IMR-90 (cell line): Measurements from ENCODE around the gene LRIT1. TPM values are rescaled to one million over a fixed set of nuclear protein-coding genes. Genes with fewer than 3 reads are reported as not detected.

Experiments used
- ATAC-seq: fragments of 200-7000 bp; cut with Tn5 transposase; 2 replicates; pipeline ENCODE4 v1.9.1; 2020; ENCODE audit warnings: low read depth, mild to moderate bottlenecking, moderate library complexity
- BruUV-seq: library from RNA; stranded (reverse); fragments of 400-500 nt; replicated peaks from 2 replicates; lab custom pipeline; 2021; lab: Mats Ljungman, UMichigan
- CTCF ChIA-PET: fragments of 300-600 bp; formaldehyde crosslinking; extraction: SDS; loops from one replicate; lab custom pipeline; 2021; ENCODE audit warnings: antibody characterized with exemption; lab: Yijun Ruan, JAX
- POLR2A ChIA-PET: fragments of 300-600 bp; sonication (Branson Sonifier 250); formaldehyde crosslinking; loops from one replicate; lab custom pipeline; 2022; ENCODE audit warnings: antibody characterized with exemption; ENCODE audit not compliant: unreplicated experiment; lab: Charles Lee
- DNase-seq: peaks from one replicate; pipeline ENCODE4 v3.0.0; 2013
- H2AFZ ChIP-seq: replicated peaks from 2 replicates; pipeline ENCODE3; 2013; ENCODE audit warnings: low read length, mild to moderate bottlenecking; ENCODE audit not compliant: poor library complexity
- H2AK5ac ChIP-seq: 2 replicates; pipeline ENCODE4 v1.6.1; 2013; ENCODE audit warnings: low read depth, low read length, inconsistent platforms
- H2AK9ac ChIP-seq: replicated peaks from 2 replicates; pipeline ENCODE3; 2013; ENCODE audit warnings: mild to moderate bottlenecking, low read depth, low read length, moderate library complexity; ENCODE audit not compliant: poor library complexity
- H2BK120ac ChIP-seq: 2 replicates; pipeline ENCODE4 v1.6.1; 2013; ENCODE audit warnings: low read depth, low read length, inconsistent platforms
- H2BK15ac ChIP-seq: 3 replicates; pipeline ENCODE4 v1.6.1; 2013; ENCODE audit warnings: low read depth, low read length, inconsistent platforms
- H2BK20ac ChIP-seq: 2 replicates; pipeline ENCODE4 v1.6.1; 2013; ENCODE audit warnings: low read depth, mild to moderate bottlenecking, inconsistent platforms, low read length, moderate library complexity
- H2BK5ac ChIP-seq: 2 replicates; pipeline ENCODE4 v1.6.1; 2013; ENCODE audit warnings: mild to moderate bottlenecking, low read depth, low read length, inconsistent platforms; ENCODE audit not compliant: poor library complexity, severe bottlenecking
- H3K14ac ChIP-seq: replicated peaks from 2 replicates; pipeline ENCODE4 v1.6.1; 2013; ENCODE audit warnings: low read depth, low read length, inconsistent platforms
- H3K18ac ChIP-seq: 2 replicates; pipeline ENCODE4 v1.6.1; 2013; ENCODE audit warnings: low read depth, low read length, control low read depth
- H3K23ac ChIP-seq: 2 replicates; pipeline ENCODE4 v1.6.1; 2013; ENCODE audit warnings: low read depth, low read length, inconsistent platforms
- H3K27ac ChIP-seq: 2 replicates; pipeline ENCODE4 v1.5.1; 2013; ENCODE audit warnings: mild to moderate bottlenecking, control low read depth, low read length; ENCODE audit not compliant: insufficient read depth
- H3K27me3 ChIP-seq: 2 replicates; pipeline ENCODE4 v1.6.1; 2013; ENCODE audit warnings: low read length; ENCODE audit not compliant: control insufficient read depth, insufficient read depth
- H3K36me3 ChIP-seq: 2 replicates; pipeline ENCODE4 v1.6.1; 2013; ENCODE audit warnings: low read length, mixed read lengths; ENCODE audit not compliant: control insufficient read depth, insufficient read depth
- H3K4ac ChIP-seq: 2 replicates; pipeline ENCODE4 v1.6.1; 2013; ENCODE audit warnings: low read depth, low read length, inconsistent platforms
- H3K4me1 ChIP-seq: 2 replicates; pipeline ENCODE4 v1.6.1; 2013; ENCODE audit warnings: low read length, mixed read lengths; ENCODE audit not compliant: control insufficient read depth, insufficient read depth
- H3K4me2 ChIP-seq: 2 replicates; pipeline ENCODE4 v1.6.1; 2013; ENCODE audit warnings: low read depth, mild to moderate bottlenecking, control low read depth, low read length, moderate library complexity
- H3K4me3 ChIP-seq: 2 replicates; pipeline ENCODE4 v1.5.1; 2013; ENCODE audit warnings: low read depth, mild to moderate bottlenecking, control low read depth, low read length, moderate library complexity; ENCODE audit not compliant: insufficient read depth
- H3K56ac ChIP-seq: 2 replicates; pipeline ENCODE4 v1.6.1; 2013; ENCODE audit warnings: low read length, inconsistent platforms; ENCODE audit not compliant: insufficient read depth; ENCODE audit errors: extremely low read depth
- H3K79me1 ChIP-seq, 2 experiments: 2 replicates each; pipeline ENCODE4 v1.6.1; 2013; ENCODE audit warnings: low read length in 2 of 2, inconsistent platforms in 1 of 2, low read depth in 1 of 2
- H3K9ac ChIP-seq: 2 replicates; pipeline ENCODE4 v1.6.1; 2013; ENCODE audit warnings: low read depth, low read length, control low read depth
- H3K9me1 ChIP-seq: 2 replicates; pipeline ENCODE4 v1.6.1; 2013; ENCODE audit warnings: low read length, inconsistent platforms; ENCODE audit not compliant: insufficient read depth
- H3K9me3 ChIP-seq: 2 replicates; pipeline ENCODE4 v1.6.1; 2013; ENCODE audit warnings: low read length; ENCODE audit not compliant: control insufficient read depth, insufficient read depth
- H4K20me1 ChIP-seq: 2 replicates; pipeline ENCODE4 v1.6.1; 2013; ENCODE audit warnings: low read length, inconsistent platforms; ENCODE audit not compliant: insufficient read depth
- H4K5ac ChIP-seq: 2 replicates; pipeline ENCODE4 v1.6.1; 2013; ENCODE audit warnings: mild to moderate bottlenecking, low read depth, low read length, control low read depth
- H4K8ac ChIP-seq, 2 experiments: 2 replicates each; pipeline ENCODE4 v1.6.1; 2013; ENCODE audit warnings: low read depth in 2 of 2, low read length in 2 of 2, control low read depth in 1 of 2, inconsistent platforms in 1 of 2
- H4K91ac ChIP-seq: 2 replicates; pipeline ENCODE4 v1.6.1; 2013; ENCODE audit warnings: low read depth, low read length, inconsistent platforms; ENCODE audit not compliant: insufficient read depth
- BHLHE40 ChIP-seq: fragments of 150-350 bp; IDR thresholded peaks from 2 replicates; pipeline ENCODE4 v1.6.1; 2016; ENCODE audit warnings: mild to moderate bottlenecking, low read depth, low read length
- ELK1 ChIP-seq: fragments of 150-350 bp; IDR thresholded peaks from 2 replicates; pipeline ENCODE4 v1.6.1; 2016; ENCODE audit warnings: low read depth, mild to moderate bottlenecking, low read length, moderate library complexity, borderline replicate concordance
- FOS ChIP-seq: fragments of 150-350 bp; IDR thresholded peaks from 2 replicates; pipeline ENCODE4 v1.6.1; 2016; ENCODE audit warnings: low read depth, low read length
- MAFK ChIP-seq: IDR thresholded peaks from 2 replicates; pipeline ENCODE4 v1.6.1; 2012; ENCODE audit warnings: low read depth, low read length, improper control_type of control experiment
- MAZ ChIP-seq: IDR thresholded peaks from 2 replicates; pipeline ENCODE4 v1.6.1; 2012; ENCODE audit warnings: low read depth, mild to moderate bottlenecking, low read length, improper control_type of control experiment, moderate library complexity, borderline replicate concordance
- NFE2L2 ChIP-seq: fragments of 150-350 bp; IDR thresholded peaks from 2 replicates; pipeline ENCODE4 v1.6.1; 2016; ENCODE audit warnings: low read depth, mild to moderate bottlenecking, low read length
- USF2 ChIP-seq: fragments of 150-350 bp; IDR thresholded peaks from 2 replicates; pipeline ENCODE4 v1.6.1; 2017; ENCODE audit warnings: mild to moderate bottlenecking, antibody characterized with exemption, low read length, low read depth
- WGBS, 2 experiments: methylation state at CpG; one replicate each; pipeline versions ENCODE4 v1.1.5 to v1.1.7; 2013; ENCODE audit warnings: missing lambda C conversion rate in 2 of 2; ENCODE audit not compliant: insufficient read length in 1 of 2; ENCODE audit errors: extremely low coverage in 2 of 2; 5-methylcytosine and 5-hydroxymethylcytosine counted together
- dilution Hi-C: fragments of 300-500 bp; cut with HindIII; formaldehyde crosslinking; loops from one replicate; pipeline ENCODE4 v1.14.3; 2018; ENCODE audit warnings: low sequenced_read_pairs; ENCODE audit not compliant: unreplicated experiment
- in situ Hi-C: fragments of 300-500 bp; cut with MboI; formaldehyde crosslinking; loops from 3 replicates; pipeline ENCODE4 v1.14.3; 2019; ENCODE audit warnings: low sequenced_read_pairs, inconsistent platforms, mixed read lengths
- intact Hi-C: fragments of 100-400 bp; cut with micrococcal nuclease; formaldehyde crosslinking; loops from 2 replicates; pipeline ENCODE4 v1.10.0; 2022
- polyA plus RNA-seq, 3 experiments: library from polyadenylated mRNA; depleted of rRNA; stranded (reverse); fragments of >200 nt; gene quantifications; 2 replicates each; pipeline ENCODE4 v1.2.3, GENCODE V29; 2012; ENCODE audit warnings: low replicate concordance in 1 of 3
- total RNA-seq: library from RNA; depleted of rRNA; stranded (reverse); fragments of >200 nt; gene quantifications from 2 replicates; pipeline ENCODE4 v1.2.3, GENCODE V29; 2012

LRIT1 gene
- total and polyA plus RNA-seq, 2 of the 4 experiments (the other 2 are of a cell fraction): not detected

DNA sequence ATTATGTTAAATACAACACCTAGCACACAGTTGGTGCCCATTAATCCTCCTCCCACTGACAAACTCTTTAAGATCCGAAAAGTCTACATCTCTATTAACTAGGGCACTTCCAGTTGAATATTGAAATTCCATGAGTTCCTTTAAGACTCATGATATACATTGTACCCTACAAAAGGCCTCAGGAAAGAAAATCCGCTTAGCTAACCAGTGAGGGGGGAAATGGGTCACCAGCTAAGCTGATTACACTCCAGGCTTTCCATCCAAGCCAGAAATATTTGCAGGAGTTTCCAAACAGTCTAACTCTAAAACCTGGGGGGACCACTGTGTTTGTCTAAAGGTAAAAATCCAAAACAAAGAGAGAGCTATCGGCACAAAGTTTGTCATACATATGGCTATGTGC lies 14.7 kb downstream of the LRIT1 start:
- WGBS, 2 experiments: no CpG with 5 or more reads among the region's 3 CpGs
- CTCF ChIA-PET: no interaction called here

More for the DNA sequence above, 14.7 kb downstream of the LRIT1 start:
- Histone ChIP-seq H3K4me2 (no peak overlapping the region), H2BK15ac (no peak overlapping the region), H3K9ac (no peak overlapping the region), H3K56ac (no peak overlapping the region), H2AK9ac (no peak overlapping the region), H3K4ac (no peak overlapping the region), H2AK5ac (no peak overlapping the region), H4K8ac (no peak overlapping the region), H4K5ac (no peak overlapping the region), H4K91ac (no peak overlapping the region), H3K36me3 (no peaks in the 10 kb centered on the region), H2BK120ac (no peak overlapping the region), H3K27ac (no peak overlapping the region), H3K23ac (no peak overlapping the region), H3K79me1 (no peaks in the 10 kb centered on the region), H4K20me1 (no peaks in the 10 kb centered on the region), H2BK20ac (no peak overlapping the region), H3K9me1 (no peaks in the 10 kb centered on the region), H2AFZ (no peak overlapping the region), H2BK5ac (no peak overlapping the region), H3K14ac (no peak overlapping the region), H3K27me3 (no peaks in the 10 kb centered on the region; the same call in 1 of the 2 replicates), H3K4me3 (no peak overlapping the region), H3K18ac (no peak overlapping the region), H3K4me1 (no peaks in the 10 kb centered on the region), H3K9me3 (no peaks in the 10 kb centered on the region)
- in situ Hi-C loops (no loop called here), intact Hi-C loops (no loop called here), dilution Hi-C loops (no loop called here)
- POLR2A ChIA-PET: no interaction called here
- ATAC-seq (no peak), DNase-seq (no peak)
- no TSS peak for BruUV-seq
- TF ChIP-seq MAFK (no peak), BHLHE40 (no peak), MAZ (no peak), USF2 (no peak), FOS (no peak), NFE2L2 (no peak), ELK1 (no peak)
